GM19468 (cell line): ENCODE results near the gene TIGD2.

Experiments used
- ATAC-seq: cut with Tn5 transposase; IDR thresholded peaks from one replicate; pipeline ENCODE4 v1.9.1; 2021; ENCODE audit warnings: mild to moderate bottlenecking, moderate library complexity, moderate number of reproducible peaks; ENCODE audit not compliant: unreplicated experiment; ENCODE audit errors: extremely low read depth

The TIGD2 gene

DNA sequence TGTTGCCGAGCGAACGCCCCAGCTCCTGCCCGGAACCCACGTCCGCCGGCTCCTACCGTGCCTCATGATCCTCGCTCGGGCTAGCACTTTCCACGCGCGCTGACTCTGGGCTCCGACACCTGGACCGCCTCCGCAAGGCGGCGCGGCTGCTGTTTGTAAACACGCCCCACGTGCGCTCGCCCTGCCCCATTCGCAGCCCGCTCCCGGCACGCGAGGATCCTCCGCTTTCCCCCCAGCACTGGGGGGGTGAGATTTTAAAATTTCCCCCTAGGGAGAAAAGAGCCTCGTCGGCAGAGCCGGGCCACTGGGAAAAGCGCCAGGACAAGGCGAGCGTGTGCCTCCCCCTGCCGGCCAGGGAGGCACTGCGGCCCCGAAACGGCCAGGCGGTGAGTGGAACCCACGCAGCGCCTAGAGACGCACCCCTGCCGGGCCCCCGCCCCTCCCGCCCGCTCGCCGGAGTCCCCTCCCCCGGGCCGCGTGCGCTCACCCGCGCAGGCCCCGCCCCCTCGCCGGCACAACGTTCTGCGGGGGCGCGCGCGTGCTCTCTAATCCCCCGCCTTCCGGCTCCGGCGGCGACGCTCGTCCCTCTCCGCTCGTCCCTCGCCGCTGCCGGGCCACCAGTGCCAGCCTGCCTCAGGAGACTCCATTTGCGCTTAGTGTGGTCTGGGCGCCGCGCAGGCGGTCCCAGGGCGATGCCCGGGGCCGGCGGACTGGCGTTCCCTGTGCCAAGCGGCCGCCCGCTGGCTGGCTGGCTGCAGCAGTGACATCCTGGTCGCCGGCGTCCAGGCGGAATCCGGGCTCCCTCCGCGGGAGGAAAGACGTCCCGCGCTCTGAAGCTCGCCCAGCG lies at the start of gene TIGD2:
Gene TIGD2 (plus strand): TSS at position 548 of the 847 bp plus-strand sequence. CDS start 1,442 bp downstream, outside the sequence.
- peak; percentile 74 for ATAC-seq

DNA sequence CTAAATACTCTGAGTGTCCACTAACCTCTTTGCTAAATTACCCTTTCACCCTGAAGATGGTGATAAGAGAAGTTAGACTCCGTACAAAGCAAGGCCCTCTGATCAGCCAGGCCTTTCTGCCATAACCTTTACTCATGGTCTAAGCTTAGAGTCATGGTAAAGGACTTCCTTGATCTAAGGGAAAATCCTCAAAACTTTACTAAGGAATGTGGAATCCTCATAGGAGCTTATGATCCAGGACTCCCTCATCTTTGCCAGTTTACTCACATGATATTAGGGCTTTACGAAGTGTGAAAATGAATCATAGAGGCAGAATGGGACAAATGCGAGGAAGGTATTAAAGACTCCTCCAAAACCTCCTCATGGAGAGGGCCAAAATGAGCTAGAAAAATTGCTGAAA lies 46.5 kb upstream of the TIGD2 start:
- ATAC-seq, result no peak

DNA sequence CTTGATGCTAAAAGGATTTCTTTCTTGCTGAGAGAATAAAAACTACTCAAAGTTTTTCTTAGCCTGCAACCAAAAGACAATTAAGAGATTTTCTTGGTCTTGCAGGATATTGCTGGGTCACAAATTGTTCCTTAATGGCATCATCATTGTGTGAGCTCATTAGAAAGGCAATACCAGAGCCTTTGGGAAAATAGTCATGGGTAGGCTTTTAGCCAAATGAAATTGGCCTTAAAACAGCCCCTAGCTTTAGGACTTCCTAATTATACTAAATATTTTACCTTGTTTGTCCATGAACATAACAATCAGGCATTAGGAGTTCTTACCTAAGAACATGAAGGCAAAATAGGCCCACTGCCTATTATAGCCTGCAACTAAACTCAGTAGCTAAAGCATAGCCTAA lies 43.9 kb upstream of the TIGD2 start:
- ATAC-seq, result no peak

DNA sequence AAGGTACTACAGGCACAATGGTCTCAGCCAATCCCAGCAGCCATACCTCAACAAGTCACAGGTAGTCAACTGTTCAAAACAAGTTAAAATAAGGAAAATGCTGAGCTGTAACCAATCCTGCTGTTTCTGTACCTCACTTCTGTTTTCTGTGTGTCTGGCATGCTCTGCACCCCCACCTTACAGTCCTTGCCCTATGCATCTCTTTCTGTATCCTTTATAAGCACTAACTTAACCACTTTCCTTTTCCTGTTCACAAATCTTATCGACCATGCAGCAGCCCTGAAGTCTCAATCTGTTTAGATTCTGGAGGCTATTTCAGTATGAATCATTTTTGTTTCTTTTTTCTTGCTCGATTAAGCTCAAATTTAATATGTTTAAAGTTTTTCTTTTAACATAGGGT lies 41.9 kb upstream of the TIGD2 start:
- peak; percentile 64 for ATAC-seq

DNA sequence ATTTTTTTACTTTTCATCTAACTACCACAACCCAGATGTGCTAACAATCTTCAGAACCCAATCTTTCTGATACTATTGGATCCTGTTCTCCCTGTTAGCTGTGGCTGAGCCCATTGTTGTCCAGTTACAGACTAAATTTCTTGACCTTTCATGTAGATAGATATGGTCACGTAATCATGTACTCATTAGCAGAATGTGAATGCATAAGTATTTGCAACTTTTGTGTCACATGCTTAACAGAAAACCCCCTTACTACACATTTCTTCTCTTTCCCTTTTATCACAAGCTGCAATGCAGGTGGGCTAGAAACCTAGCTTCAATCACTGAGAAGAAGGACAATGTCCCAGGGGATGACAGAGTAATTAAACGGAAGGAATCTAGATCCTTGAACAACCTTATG lies 41.3 kb upstream of the TIGD2 start:
- ATAC-seq, result no peak

DNA sequence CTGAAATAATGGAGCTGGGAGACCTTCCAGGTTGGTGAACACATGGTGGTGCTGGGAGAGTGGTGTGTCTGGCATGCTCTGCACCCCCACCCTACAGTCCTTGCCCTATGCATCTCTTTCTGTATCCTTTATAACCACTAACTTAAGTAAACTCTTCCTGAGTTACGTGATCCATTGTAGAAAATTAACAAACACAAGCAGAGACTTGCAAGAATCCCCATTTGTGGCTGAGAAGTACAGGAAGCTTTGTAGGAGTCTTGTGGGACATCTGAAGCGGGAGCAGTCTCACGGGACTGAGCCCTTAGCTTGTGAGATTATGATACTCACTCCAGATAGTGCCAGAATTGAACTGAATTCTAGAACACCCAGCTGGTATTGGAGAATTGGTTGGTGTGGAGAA lies 40.0 kb upstream of the TIGD2 start:
- ATAC-seq, result no peak

DNA sequence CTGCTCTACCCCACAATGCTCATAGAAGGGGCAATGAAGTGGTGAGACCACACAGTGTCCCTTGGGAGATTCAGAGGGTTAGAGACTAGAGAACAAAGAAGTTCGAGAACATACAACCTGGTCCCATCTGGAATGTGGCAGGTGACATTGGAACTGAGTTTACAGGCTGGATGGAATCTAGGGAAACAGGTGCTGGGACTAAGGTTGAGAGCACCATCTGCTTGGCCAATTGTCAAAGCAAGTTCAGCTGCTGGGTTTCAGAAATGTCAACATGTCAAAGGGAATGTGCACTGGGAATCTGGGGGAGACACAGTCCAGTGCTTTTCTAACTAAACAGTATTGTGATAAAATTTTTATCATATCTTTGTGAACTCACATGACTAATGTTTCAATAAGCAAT lies 38.4 kb upstream of the TIGD2 start:
- ATAC-seq, result no peak

DNA sequence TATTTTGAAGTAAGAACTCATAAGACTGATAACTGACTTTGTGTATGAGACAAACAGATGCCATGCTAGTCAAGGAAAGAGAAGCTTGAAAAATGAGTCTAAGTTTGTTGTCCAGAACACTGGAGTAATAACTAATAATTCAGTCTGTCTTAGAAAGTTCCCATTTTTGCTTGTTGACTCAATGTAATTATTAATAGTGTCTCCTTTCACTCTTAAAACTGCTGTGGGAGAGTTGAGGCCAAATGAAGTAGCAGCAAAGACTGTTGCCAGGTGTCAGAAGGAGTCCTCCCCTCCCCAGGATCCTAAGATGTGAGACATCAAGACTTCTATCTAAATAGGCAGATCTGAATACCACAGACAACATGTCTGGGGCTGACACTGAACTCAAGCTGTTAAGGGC lies 33.6 kb upstream of the TIGD2 start:
- ATAC-seq, result no peak

DNA sequence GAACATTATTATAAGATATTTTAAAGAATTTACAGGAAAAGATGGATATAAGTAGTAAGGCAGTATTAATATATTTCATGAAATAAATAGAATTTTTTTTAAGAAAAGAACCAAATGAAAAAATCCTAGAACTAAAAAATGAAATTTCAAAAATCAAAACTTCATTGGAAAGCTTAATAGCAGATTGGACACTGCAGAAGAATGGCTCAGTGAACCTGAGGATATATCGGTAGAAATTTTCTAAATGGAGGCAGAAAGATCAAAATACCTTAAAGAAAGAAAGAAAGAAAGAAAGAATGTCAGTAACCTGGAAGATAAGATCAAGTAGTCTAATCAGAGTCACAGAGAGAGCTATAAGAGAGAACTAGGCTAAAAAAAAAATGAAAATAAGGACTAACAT lies 33.0 kb upstream of the TIGD2 start:
- ATAC-seq, result no peak

DNA sequence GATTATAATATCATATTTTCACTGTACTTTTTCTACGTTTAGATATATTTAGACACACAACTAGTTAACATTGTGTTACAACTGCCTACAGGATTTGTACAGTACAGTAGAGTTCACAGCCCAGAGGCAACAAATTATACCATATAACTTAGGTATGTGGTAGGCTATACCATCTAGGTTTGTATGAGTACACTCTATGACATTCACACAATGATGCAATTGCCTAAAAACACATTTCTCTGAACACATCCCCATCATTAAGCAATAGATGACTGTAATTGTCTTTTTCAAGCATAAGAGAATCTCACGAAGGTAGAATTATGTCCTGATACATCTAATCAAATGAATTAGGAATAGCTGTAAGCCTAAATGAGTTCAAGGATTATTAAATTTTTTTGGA lies 12.3 kb upstream of the TIGD2 start:
- no peak for ATAC-seq

DNA sequence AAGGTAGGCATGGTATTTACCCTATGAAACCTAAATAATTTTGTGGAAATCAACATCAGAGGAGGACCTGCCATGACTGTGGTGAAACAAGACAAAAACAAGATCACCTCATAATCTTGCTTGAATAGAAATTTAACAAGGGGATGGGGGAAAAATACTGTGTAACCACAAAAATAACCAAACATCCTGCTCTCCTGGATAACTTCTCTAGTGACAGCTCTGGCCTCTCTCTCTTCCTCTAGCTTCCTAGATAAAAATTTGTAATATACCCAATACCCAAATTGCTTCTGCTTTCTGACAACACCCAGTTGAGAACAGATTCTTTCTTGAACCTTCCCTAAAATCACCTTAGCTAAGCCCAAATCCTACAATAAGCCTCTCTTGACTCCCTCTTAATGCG lies 11.9 kb upstream of the TIGD2 start:
- no peak for ATAC-seq

DNA sequence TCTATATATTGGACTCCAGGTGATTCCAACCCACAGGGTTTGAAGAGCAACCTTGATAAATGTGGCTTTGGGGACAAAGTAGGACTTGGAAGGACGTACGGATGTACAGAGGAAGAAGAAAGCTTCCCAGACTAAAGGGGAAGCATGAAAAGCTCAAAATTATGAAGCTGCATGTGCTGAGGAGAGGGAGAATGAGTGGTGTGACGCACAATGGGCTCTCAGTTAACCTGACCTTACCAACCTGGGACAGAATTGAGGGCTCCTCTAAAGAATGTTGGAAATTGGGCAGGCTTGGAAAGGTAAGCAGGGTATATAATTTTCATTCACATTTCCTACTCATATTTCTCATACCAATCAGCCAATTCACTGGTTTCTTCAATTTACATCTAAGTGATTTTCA lies 10.5 kb upstream of the TIGD2 start:
- ATAC-seq, result no peak

DNA sequence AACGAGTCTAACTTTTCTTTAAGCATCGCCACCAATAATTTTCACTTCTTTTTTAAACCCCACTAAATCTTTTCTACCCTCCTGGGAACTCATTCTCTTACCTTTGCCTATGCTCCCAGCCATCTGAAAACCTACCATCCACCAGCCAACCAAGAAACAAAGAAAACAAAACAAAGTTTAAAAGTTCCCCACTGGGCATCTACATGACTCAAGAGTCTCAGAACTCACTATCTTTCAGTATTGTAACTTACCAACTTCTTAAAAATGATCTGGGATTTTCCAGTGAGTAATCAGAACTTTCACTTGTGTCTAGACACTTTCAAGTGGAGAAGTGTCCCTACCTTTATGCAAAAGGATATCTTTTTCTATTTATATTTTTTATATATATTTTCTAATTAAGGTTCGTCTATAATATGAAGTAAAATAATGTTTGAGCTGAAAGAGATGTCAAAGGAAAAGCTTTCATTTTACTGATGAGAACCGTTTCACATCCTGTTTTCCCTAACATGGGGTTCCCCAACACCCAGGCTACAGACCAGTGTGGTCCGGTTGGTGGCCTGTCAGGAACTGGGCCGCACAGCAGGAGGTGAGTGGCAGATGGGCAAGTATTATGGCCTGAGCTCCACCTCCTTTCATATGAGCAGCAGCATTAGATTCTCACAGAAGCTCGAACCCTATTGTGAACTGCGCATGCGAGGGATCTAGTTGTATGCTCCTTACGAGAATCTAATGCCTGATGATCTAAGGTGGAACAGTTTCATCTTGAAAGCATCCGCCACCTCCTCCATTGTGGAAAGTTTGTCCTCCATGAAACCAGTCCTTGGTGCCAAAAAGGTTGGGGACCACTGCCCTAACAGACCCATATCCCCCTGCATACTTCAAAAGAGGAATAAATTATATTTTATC lies 9.8 kb upstream of the TIGD2 start:
- peak; percentile 78 for ATAC-seq

DNA sequence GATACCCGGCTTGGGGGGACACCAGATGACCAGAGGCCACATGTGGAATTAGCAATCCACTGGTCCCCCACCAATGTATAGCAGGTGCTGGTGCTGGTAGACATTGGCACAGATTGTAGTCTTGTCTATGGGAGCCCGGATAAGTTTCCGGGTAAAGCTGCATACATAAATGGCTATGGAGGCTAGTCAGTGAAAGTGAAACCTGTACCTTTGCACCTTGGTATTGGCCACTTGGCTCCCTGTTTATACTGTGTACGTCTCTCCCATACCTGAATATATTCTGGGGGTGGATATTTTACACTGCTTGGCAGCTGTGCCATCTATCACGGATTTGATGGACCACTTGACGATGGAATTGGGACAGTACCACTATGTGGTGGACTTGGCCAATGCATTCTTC lies 5.6 kb upstream of the TIGD2 start:
- ATAC-seq, result no peak

DNA sequence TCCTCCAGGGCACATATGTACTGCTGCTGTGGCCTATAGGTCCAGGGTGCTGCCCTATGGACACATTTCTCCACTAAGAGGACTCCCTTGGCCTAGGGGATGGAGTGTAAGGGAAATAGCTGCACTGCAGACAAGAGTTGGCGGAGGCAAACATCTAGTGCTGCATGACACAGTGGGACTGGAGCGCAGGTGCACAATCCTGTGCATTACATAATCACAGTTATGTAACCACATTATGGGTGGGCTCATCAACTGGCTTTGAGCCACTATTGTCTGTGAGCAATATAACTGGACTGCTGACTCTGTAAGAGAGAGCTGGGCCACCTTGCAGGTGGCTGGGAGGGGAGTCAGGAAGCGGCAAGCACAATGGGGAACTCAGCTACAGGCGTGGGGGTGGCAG lies 3.2 kb upstream of the TIGD2 start:
- no peak for ATAC-seq

DNA sequence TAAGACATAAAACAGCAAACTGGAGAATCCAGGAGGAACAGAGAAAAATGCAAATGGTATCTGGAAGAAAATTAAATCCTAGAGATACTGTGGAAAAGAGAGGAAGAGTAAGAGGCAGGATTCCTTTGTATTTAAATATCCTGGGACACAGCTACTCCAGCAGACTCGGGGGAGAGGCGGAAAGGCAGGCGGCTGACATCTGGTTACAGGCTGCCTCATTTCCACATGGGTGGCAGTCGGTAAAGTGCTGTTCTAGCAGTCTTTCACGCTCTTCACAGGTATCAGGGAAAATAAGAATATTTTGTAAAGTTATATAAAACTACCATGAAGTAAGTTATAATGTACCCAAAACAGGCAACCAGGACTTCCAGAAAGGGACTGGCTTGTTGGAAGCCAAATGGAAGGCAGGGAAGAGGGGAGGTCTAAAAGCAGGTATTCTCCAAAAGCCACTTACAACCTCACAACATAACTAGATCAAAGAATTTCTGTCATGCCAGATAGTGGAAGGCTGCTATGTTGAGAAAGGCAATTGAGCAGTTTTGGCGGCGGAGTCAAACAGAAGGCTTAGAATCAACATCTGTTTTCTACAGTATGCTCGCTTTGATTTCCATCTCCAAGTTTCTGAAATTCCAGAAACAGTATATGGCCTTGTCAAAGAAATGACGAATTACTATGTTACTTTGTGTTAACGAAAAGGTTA lies 1.3 kb upstream of the TIGD2 start:
- ATAC-seq, result no peak

DNA sequence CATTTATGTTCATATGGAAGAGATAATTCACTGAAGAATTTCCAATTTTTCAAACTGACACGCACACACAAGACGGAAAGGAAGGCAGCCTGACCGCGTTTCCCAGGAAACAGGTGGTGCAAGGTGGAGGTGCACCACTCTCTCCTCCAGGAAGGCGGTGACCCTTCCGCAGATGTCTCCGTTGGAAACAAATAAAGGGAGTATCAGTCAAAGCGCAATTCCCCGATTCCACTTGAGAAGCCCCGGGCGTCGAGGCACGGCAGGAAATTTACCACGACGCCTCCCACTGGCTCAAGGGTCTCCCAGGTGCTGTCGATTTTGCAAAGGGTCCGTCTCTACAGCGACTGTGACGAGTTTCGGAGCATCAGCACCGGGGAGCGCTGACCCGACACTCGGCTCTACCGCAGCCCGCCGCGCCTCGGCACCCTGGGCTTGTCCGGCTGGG lies 770 bp upstream of the TIGD2 start:
- ATAC-seq, result no peak

DNA sequence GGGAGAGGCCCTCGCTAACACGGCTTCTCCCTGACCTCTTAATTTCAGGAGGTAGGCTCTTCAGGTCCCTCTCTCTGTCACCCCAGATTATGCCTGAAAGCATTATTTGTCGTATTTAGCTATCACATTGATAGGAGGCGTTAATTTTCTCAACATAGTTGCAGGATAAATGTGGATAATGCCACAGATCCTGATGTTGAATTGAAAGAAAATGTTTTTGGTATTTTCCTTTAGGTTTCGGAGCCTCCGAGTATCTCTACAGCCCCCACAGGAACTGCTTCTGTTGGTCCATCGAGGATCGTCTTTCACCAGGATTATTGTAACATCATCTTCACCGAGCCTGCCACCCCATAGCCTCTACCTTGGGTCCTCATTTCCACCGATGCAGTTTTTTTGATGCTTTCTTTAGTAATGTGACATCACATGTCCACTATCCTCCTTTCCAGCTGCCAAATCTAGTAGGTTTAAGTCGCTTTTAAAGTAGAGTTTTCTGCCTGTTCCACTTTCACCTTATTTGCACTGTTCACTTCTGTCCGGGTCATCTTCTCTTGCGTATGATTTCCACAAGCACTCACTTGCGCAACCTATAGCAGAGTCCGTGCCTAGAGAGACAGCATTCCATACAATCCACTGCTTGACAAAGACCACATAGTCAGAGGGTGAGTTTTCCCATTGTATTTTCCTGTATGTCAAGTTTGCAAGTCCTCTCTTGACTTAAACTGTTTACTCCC lies 665 bp downstream of the TIGD2 start:
- ATAC-seq, result no peak

DNA sequence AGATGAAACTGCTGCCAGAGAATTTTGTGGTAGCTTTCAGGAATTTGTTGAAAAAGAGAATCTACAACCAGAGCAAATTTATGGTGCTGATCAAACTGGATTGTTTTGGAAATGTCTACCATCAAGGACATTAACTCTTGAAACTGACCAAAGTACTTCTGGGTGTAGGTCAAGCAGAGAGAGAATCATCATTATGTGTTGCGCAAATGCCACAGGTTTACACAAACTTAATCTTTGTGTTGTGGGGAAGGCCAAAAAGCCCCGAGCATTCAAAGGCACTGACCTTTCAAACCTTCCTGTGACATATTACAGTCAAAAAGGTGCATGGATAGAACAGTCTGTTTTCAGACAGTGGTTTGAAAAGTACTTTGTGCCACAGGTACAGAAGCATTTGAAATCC lies 2.1 kb downstream of the TIGD2 start:
- no peak for ATAC-seq

DNA sequence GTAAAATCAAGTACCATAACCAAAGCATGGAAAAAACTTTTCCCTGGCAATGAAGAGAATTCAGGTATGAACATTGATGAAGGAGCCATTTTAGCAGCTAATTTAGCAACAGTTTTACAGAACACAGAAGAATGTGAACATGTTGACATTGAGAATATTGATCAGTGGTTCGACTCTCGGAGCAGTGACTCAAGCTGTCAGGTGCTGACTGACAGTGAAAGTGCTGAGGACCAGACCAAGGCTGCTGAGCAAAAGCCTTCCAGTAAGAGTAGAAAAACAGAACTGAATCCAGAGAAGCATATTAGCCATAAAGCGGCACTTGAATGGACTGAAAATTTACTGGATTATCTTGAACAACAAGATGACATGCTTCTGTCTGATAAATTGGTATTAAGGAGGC lies 2.8 kb downstream of the TIGD2 start:
- no peak for ATAC-seq
